Tongue (tissue), 2 donors: Measurements from ENCODE around the gene PIK3R4. TPM values are rescaled to one million over a fixed set of nuclear protein-coding genes. Genes with fewer than 3 reads are reported as not detected.

ENCODE experiments used
- DNase-seq: peaks from one replicate; pipeline ENCODE4 v3.0.0-alpha.2; 2015
- total RNA-seq: library from RNA; depleted of rRNA; stranded (reverse); fragments of >200 nt; gene quantifications from one replicate; pipeline ENCODE4 v1.2.3, GENCODE V29; 2014

Gene PIK3R4
- total RNA-seq, 1 donor from 2014 or later: 40.5 TPM

- no peak for DNase-seq
These were observed 110.7 kb downstream of the PIK3R4 start for GRCh38 chr3:130635978-130636377.

GRCh38 chr3:130635285-130635684 lies 111.3 kb downstream of the PIK3R4 start:
- no peak for DNase-seq

Other genes starting within 250 kb of the PIK3R4 start
- gene COL6A6, start 229.7 kb downstream of the PIK3R4 start, total RNA-seq: 61.2 TPM
- gene ATP2C1, start 147.3 kb upstream of the PIK3R4 start, total RNA-seq: 103 TPM